ENCODE measurements around the gene LRRC36.
"Not testable (repeated sequence)": the region's sequence is repeated elsewhere in the genome, so short reads cannot be mapped to it uniquely, and the experiment has no call there.

Gene LRRC36

DNA sequence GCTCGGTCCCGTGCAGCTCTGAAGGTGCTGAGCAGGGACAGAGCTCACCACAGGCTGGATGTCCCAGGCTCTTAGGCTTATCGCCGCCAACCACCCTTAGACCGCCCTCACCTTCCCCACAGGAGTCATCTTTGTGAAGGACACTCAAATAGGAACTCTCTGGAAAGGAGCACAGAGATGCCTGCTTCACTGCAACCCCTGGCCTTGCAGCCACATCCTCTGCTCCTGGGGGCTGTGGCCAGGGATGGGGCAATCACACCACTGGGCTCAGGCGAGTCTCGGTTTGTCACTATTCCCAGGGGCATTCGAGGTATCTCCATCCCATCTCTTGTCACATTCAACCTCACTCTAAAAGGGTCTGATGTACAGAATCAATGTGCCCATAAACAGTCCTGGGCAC is 78.7 kb downstream of the LRRC36 start:
- H3K27me3 ChIP-seq (ENCODE audit: insufficient read depth, low read length): no peaks in the 10 kb centered on the region
- H2AFZ ChIP-seq (ENCODE audit: low read length, unreplicated experiment): no peak overlapping the region
- peaks cover 30% of the 10 kb centered on the region for H3K4me1 ChIP-seq (ENCODE audit: control insufficient read depth, insufficient read depth, low read length, unreplicated experiment)
- H3K4me3 ChIP-seq (ENCODE audit: low read depth, low read length): no peak overlapping the region
- H3K79me2 ChIP-seq (ENCODE audit: control insufficient read depth, insufficient read depth, low read length, unreplicated experiment): no peaks in the 10 kb centered on the region
- no peak overlapping the region for H3K27ac ChIP-seq (ENCODE audit: low read depth, low read length)
- no peaks in the 10 kb centered on the region for H3K36me3 ChIP-seq (ENCODE audit: insufficient read depth, low read length)

DNA sequence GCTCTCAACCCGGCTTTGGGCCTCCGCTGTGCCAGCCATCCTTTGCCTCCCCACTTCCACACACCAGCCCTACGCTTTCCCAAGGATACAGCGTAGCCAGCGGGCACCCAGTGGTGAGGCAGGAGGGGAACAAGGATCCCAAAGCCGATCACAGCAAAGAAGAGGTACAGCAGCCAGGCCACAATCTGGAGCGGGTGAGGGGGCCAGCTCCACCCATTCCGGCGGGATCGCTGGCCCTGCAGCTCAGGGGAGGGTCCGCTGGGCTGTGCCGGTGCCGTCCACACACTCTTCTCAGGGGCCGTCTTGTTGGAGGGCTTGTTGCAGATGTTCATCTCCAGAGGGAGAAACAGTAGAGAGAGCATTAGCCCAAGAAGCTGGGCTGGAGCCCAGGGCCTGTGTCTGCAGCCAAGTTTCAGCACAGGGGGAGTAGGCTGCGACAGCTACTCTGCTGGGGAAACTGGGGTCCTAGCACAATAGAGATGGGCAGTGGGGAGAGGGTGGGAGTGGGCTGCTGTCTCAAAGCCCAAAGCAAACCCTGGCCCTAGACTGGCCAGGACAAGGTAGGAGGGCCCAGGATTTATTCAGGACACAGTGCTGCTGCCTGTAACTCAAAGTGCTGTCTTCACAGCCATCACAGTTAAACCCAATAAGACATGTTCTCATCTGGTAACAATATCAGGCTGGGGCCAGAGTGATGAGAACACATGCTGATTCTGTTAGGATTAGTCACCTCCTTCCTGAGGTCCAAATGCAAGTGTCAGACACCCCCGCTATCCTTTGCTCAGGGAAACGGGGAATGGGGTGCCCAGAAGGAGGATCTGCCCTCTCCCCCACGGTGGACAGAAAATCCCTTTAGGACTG is 79.7 kb downstream of the LRRC36 start:
- no peaks in the 10 kb centered on the region for H3K27me3 ChIP-seq (ENCODE audit: insufficient read depth, low read length)
- H3K79me2 ChIP-seq (ENCODE audit: control insufficient read depth, insufficient read depth, low read length, unreplicated experiment): no peaks in the 10 kb centered on the region
- no peak overlapping the region; the same call in 1 of the 2 replicates for H3K4me3 ChIP-seq (ENCODE audit: low read depth, low read length)
- peak overlapping the region; percentile 37 for H2AFZ ChIP-seq (ENCODE audit: low read length, unreplicated experiment)
- peak overlapping the region; percentile 74 for H3K27ac ChIP-seq (ENCODE audit: low read depth, low read length)
- H3K36me3 ChIP-seq (ENCODE audit: insufficient read depth, low read length): no peaks in the 10 kb centered on the region
- H3K4me1 ChIP-seq (ENCODE audit: control insufficient read depth, insufficient read depth, low read length, unreplicated experiment): peaks cover 30% of the 10 kb centered on the region

DNA sequence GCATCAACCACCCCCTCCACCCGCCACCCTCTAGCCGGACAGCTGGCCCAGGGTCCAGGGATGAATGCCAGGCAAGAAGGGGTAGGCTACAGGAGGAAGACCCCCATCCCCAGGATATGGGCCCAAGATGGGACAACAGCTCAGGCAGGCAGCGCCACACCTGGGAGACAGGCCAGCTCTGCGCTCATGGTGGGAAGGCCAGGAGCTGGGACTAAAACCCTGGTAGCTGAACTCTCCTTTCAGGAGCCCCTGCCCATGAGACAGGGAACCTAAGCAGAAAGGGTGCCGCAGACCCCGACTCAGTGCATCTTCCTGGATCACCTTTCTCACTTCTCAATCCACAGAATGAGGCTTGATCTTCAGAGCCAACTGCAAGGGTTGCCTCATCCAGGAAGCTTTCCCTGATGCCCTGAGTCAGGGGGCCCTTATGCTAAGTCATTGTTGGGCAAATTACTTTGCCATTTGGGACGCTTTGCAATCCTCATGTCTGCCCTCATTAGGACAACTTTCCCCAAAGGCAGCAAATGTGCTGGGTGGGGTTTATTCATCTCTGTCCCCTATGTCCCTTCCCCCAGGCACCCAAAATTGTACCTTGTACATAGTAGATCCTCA is 80.7 kb downstream of the LRRC36 start:
- Histone ChIP-seq H3K27ac (ENCODE audit: low read depth, low read length) (peak overlapping the region; percentile 74), H3K36me3 (ENCODE audit: insufficient read depth, low read length) (no peaks in the 10 kb centered on the region), H3K27me3 (ENCODE audit: insufficient read depth, low read length) (no peaks in the 10 kb centered on the region), H3K79me2 (ENCODE audit: control insufficient read depth, insufficient read depth, low read length, unreplicated experiment) (no peaks in the 10 kb centered on the region), H3K4me1 (ENCODE audit: control insufficient read depth, insufficient read depth, low read length, unreplicated experiment) (peaks cover 30% of the 10 kb centered on the region), H3K4me3 (ENCODE audit: low read depth, low read length) (no peak overlapping the region), H2AFZ (ENCODE audit: low read length, unreplicated experiment) (no peak overlapping the region)

DNA sequence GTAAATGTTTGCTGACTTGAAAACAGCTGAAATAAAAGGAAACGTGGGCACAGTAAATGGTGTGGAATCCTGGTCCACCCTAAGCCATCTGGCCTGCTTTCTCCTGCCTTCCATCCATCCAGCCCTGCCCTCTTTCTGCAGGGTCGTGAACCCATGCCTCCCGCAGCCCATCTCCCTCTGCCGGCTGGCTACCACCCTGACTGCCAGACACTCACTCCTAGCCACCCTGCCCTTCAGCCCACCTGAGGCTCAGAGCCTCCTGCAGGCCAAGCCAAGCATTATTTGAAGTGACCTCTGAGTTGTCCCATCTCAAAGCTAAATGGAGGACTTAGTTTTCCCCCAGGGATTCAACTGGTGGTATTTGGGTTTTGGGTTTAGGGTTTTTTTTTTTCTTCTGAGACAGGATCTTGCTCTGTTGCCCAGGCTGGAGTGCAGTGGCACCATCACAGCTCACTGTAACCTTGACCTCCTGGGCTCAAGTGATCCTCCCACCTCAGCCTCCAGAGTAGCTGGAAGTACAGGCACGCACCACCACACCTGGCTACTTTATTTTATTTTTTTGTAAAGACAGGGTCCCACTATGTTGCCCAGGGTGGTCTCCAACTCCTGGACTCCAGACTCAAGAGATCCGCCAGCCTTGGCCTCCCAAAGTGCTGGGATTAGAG is 81.3 kb downstream of the LRRC36 start:
- H3K4me1 ChIP-seq (ENCODE audit: control insufficient read depth, insufficient read depth, low read length, unreplicated experiment): peaks cover 30% of the 10 kb centered on the region
- no peaks in the 10 kb centered on the region for H3K79me2 ChIP-seq (ENCODE audit: control insufficient read depth, insufficient read depth, low read length, unreplicated experiment)
- H2AFZ ChIP-seq (ENCODE audit: low read length, unreplicated experiment): no peak overlapping the region
- H3K36me3 ChIP-seq (ENCODE audit: insufficient read depth, low read length): no peaks in the 10 kb centered on the region
- peak overlapping the region; percentile 74 for H3K27ac ChIP-seq (ENCODE audit: low read depth, low read length)
- no peaks in the 10 kb centered on the region for H3K27me3 ChIP-seq (ENCODE audit: insufficient read depth, low read length)
- no peak overlapping the region for H3K4me3 ChIP-seq (ENCODE audit: low read depth, low read length)

DNA sequence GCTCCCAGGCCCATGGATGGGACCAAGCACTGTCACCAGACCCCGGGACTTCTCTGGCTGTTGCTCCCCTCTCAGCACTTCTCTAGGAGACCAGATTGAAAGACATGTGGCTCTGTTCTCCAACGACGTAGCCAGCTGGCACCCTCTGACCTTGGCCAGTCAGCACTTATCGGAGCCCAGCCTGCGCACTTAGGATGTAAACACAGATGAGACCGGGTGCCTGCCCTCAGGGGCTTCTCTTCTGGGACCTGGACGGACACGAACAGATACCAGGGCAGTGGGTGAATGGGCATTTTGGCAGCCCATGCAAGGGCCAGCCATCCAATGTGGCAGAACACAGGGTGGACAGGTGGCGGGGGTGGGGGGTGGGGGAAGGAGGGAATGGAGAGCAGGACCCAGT is 83.0 kb downstream of the LRRC36 start:
- peaks cover 5% of the 10 kb centered on the region for H3K79me2 ChIP-seq (ENCODE audit: control insufficient read depth, insufficient read depth, low read length, unreplicated experiment)
- no peaks in the 10 kb centered on the region for H3K27me3 ChIP-seq (ENCODE audit: insufficient read depth, low read length)
- H2AFZ ChIP-seq (ENCODE audit: low read length, unreplicated experiment): no peak overlapping the region
- peaks cover 34% of the 10 kb centered on the region for H3K4me1 ChIP-seq (ENCODE audit: control insufficient read depth, insufficient read depth, low read length, unreplicated experiment)
- H3K4me3 ChIP-seq (ENCODE audit: low read depth, low read length): no peak overlapping the region
- H3K27ac ChIP-seq (ENCODE audit: low read depth, low read length): no peak overlapping the region
- no peaks in the 10 kb centered on the region for H3K36me3 ChIP-seq (ENCODE audit: insufficient read depth, low read length)

DNA sequence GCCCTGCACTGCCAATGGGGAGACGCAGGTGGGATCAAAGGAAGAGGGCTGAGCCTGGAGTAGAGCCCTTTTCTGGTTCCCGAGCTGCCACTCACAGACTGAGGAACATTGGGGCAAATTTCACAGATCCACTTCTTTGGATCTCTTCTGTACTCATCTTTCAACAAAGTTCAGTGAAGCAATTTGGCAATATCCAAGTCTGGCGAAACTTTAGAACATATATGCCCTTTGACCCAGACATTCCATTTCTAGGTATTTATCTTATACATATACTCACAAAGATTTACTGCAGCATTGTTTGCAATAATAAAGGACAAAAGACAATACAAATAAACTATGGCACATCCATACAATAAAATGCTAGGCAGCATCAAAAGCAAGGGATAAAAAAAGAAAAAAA is 84.7 kb downstream of the LRRC36 start:
- Histone ChIP-seq H3K27ac (ENCODE audit: low read depth, low read length) (no peak overlapping the region), H3K4me3 (ENCODE audit: low read depth, low read length) (no peak overlapping the region), H3K4me1 (ENCODE audit: control insufficient read depth, insufficient read depth, low read length, unreplicated experiment) (peaks cover 20% of the 10 kb centered on the region), H3K36me3 (ENCODE audit: insufficient read depth, low read length) (no peaks in the 10 kb centered on the region), H3K79me2 (ENCODE audit: control insufficient read depth, insufficient read depth, low read length, unreplicated experiment) (peaks cover 8% of the 10 kb centered on the region), H3K27me3 (ENCODE audit: insufficient read depth, low read length) (no peaks in the 10 kb centered on the region), H2AFZ (ENCODE audit: low read length, unreplicated experiment) (no peak overlapping the region)

DNA sequence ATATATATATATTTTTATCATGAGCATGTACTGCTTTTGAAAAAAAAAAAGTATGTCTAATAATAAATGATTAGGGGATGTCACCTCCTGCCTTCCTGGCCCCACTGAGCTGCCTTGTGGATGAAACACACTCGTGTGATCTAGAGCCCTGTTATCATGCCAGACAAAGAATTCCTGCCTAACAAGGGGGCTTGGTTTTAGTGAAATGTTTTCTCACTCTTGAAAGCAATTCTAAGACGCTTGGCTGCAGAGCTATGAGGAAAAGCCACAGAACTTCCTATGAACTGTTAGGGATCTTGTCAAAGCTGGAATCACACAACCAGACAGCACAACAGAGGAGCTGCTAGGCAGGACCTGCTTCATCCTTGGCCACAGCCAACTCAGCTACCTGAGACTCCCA is 85.7 kb downstream of the LRRC36 start:
- Histone ChIP-seq H2AFZ (ENCODE audit: low read length, unreplicated experiment) (no peak overlapping the region), H3K27ac (ENCODE audit: low read depth, low read length) (no peak overlapping the region), H3K79me2 (ENCODE audit: control insufficient read depth, insufficient read depth, low read length, unreplicated experiment) (peaks cover 8% of the 10 kb centered on the region), H3K36me3 (ENCODE audit: insufficient read depth, low read length) (no peaks in the 10 kb centered on the region), H3K4me3 (ENCODE audit: low read depth, low read length) (no peak overlapping the region), H3K27me3 (ENCODE audit: insufficient read depth, low read length) (no peaks in the 10 kb centered on the region), H3K4me1 (ENCODE audit: control insufficient read depth, insufficient read depth, low read length, unreplicated experiment) (peaks cover 10% of the 10 kb centered on the region)

DNA sequence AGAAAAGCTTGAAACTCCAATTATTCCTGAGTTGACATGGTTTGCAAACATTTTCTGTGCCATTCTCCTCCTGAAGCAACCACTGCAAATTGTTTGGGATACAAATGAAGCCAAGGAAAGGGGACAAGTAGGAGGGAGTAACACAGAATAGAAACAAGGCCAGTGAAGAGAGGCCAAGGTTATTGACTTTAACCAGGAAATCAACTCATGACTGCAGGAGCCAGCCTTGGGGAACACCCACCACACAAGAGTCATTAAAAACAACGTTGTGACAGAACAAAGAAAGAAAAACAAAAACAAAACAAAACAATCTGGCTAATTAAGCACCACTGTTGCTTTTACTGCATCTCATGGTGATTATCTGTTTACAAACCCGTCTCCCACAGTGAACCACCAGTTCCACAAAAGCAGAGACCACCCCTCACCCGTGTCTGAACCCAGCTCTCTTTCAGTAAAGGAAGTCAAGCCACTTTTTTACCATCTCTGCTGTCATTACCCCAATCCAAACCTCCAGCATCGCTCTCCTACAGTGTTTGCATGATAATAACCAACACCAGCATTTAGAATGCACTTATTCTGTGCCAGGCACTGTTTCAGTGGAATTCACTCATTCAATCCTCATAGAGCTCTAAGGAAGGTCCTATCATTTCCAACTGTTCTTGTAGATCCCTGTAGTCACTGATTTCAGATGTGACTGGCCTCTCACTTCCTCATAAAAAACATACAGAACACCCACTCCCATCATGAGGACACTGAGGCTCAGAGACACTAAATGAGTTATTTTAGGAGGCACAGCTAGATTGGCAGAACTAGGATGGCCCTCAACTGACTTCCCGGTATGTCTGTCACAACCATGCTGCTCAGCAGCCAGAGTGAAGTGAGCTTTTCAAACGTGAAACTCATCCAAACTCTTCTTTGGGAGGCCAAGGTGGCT is 87.6 kb downstream of the LRRC36 start:
- Histone ChIP-seq H3K36me3 (ENCODE audit: insufficient read depth, low read length) (no peaks in the 10 kb centered on the region), H3K27ac (ENCODE audit: low read depth, low read length) (no peak overlapping the region), H3K79me2 (ENCODE audit: control insufficient read depth, insufficient read depth, low read length, unreplicated experiment) (peaks cover 8% of the 10 kb centered on the region), H2AFZ (ENCODE audit: low read length, unreplicated experiment) (no peak overlapping the region), H3K4me1 (ENCODE audit: control insufficient read depth, insufficient read depth, low read length, unreplicated experiment) (peaks cover 4% of the 10 kb centered on the region), H3K27me3 (ENCODE audit: insufficient read depth, low read length) (no peaks in the 10 kb centered on the region), H3K4me3 (ENCODE audit: low read depth, low read length) (no peak overlapping the region)

DNA sequence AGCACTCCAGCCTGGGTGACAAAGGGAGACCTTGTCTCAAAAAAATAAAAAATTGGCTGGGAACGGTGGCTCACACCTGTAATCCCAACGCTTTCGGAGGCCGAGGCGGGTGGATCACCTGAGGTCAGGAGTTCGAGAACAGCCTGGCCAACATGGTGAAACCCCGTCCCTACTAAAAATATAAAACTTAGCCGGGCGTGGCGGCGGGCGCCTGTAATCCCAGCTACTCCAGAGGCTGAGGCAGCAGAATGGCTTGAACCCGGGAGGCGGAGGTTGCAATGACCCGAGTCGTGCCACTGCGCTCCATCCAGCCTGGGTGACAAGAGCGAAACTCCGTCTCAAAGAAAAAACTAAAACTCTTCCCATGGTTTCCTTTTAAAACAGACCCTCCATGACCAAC is 88.8 kb downstream of the LRRC36 start:
- peak overlapping the region; percentile 83 for H3K4me3 ChIP-seq (ENCODE audit: low read depth, low read length)
- H3K27me3 ChIP-seq (ENCODE audit: insufficient read depth, low read length); H3K36me3 ChIP-seq (ENCODE audit: insufficient read depth, low read length); H3K79me2 ChIP-seq (ENCODE audit: control insufficient read depth, insufficient read depth, low read length, unreplicated experiment); H3K4me1 ChIP-seq (ENCODE audit: control insufficient read depth, insufficient read depth, low read length, unreplicated experiment): not testable (repeated sequence)
- H3K27ac ChIP-seq (ENCODE audit: low read depth, low read length): peak overlapping the region; percentile 65
- peak overlapping the region; percentile 77 for H2AFZ ChIP-seq (ENCODE audit: low read length, unreplicated experiment)
